ENCODE data around the gene USP31. TPM values are rescaled to one million over a fixed set of nuclear protein-coding genes. Genes with fewer than 3 reads are reported as not detected.

The USP31 gene
- total RNA-seq, 1 experiment from 2014 or later, result 3.5 TPM

DNA sequence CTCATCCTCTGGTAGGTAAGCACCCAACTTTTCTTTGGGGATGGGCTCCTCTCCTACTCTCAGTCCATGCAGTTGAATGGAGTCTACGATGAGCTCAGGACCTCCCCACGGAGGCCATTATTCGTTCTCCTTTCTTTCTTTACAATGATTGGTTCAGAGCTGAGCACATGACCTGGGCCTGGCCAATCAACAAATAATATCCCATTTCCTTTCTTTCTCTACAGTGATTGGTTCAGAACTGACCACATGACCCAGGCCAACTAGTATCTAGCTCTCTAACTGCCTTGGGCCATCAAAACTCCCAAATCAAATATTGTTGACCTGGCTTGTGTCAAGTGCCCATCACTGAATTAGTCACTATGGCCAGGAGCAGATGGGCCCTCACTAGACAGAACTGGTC, 129.2 kb downstream of the USP31 start:
- Histone ChIP-seq H4K20me1 (ENCODE audit: insufficient read depth, low read depth, low read length) (no peaks in the 10 kb centered on the region), H3K4me1 (ENCODE audit: low read length) (peaks cover 16% of the 10 kb centered on the region), H3K27me3 (ENCODE audit: low read length) (no peaks in the 10 kb centered on the region), H3K4me2 (ENCODE audit: low read depth, low read length, poor library complexity, severe bottlenecking) (no peak overlapping the region), H3K4me3 (ENCODE audit: low read length) (no peak overlapping the region), H3K79me2 (ENCODE audit: low read length) (no peaks in the 10 kb centered on the region), H3K27ac (ENCODE audit: low read length) (no peak overlapping the region), H3K36me3 (ENCODE audit: insufficient read depth, low read length) (no peaks in the 10 kb centered on the region), H3K9me3 (ENCODE audit: low read length) (no peaks in the 10 kb centered on the region), H3K9ac (ENCODE audit: low read length) (no peak overlapping the region), H2AFZ (ENCODE audit: low read length) (no peak overlapping the region; the same call in 1 of the 2 replicates), H3K9me2 (replicated peaks; ENCODE audit: insufficient read depth, low read length) (no peaks in the 10 kb centered on the region)
- DNase-seq, result peak; percentile 56

DNA sequence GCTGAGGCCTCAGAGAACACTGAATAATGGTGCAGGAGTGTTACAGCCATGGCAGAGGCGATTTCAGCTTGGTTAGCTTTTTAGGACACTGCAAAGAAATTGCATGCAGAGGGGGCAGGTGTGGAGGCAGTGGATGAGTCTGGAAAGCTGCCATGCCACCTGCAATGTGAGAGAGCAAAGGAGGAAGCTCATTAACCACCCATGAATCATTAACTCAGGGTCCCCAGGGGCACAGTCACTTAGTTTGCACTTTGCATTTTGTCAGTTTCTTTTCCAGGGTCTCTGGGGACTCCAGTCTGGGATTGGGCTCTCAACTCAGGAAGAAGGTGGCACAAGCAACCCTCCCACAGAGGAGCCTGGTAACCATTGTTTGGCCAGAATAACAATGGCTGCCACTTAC, 132.9 kb downstream of the USP31 start:
- Histone ChIP-seq H4K20me1 (ENCODE audit: insufficient read depth, low read depth, low read length) (no peaks in the 10 kb centered on the region), H3K79me2 (ENCODE audit: low read length) (no peaks in the 10 kb centered on the region)
- peak; percentile 66 for DNase-seq

DNA sequence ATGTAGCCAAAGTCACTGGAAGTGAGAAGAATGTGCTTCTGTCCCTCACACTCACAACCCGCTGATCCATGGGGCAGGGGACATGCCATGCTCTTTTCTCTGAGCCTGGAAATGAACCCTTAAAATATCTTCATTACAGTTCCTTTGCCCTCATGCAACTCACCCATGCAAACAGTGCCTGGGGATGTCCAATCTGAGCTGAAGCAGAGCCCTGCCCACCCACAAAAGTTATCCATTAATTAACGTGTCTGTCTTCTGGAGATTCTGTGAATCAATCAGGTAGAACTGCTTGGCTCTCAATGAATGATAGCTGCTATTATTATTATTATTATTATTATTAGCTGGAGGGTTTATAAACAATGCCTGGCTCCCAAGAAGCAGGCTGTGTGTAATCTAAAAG, 133.7 kb downstream of the USP31 start:
- Histone ChIP-seq H3K27ac (ENCODE audit: low read length) (no peak overlapping the region), H2AFZ (ENCODE audit: low read length) (no peak overlapping the region), H3K4me2 (ENCODE audit: low read depth, low read length, poor library complexity, severe bottlenecking) (no peak overlapping the region), H3K9ac (ENCODE audit: low read length) (no peak overlapping the region), H3K9me3 (ENCODE audit: low read length) (no peaks in the 10 kb centered on the region), H3K27me3 (ENCODE audit: low read length) (no peaks in the 10 kb centered on the region), H3K9me2 (replicated peaks; ENCODE audit: insufficient read depth, low read length) (no peaks in the 10 kb centered on the region), H4K20me1 (ENCODE audit: insufficient read depth, low read depth, low read length) (no peaks in the 10 kb centered on the region), H3K36me3 (ENCODE audit: insufficient read depth, low read length) (no peaks in the 10 kb centered on the region), H3K4me1 (ENCODE audit: low read length) (peaks cover 26% of the 10 kb centered on the region), H3K79me2 (ENCODE audit: low read length) (no peaks in the 10 kb centered on the region), H3K4me3 (ENCODE audit: low read length) (no peak overlapping the region)
- no peak for DNase-seq

More for the DNA sequence above, 132.9 kb downstream of the USP31 start:
- peaks cover 26% of the 10 kb centered on the region for H3K4me1 ChIP-seq (ENCODE audit: low read length)
- H3K36me3 ChIP-seq (ENCODE audit: insufficient read depth, low read length), result no peaks in the 10 kb centered on the region
- H3K9ac ChIP-seq (ENCODE audit: low read length), result no peak overlapping the region
- H3K27ac ChIP-seq (ENCODE audit: low read length), result no peak overlapping the region
- H2AFZ ChIP-seq (ENCODE audit: low read length), result no peak overlapping the region
- no peak overlapping the region for H3K4me3 ChIP-seq (ENCODE audit: low read length)
- H3K4me2 ChIP-seq (ENCODE audit: low read depth, low read length, poor library complexity, severe bottlenecking), result peak overlapping the region; percentile 25
- no peaks in the 10 kb centered on the region for H3K9me3 ChIP-seq (ENCODE audit: low read length)
- H3K9me2 ChIP-seq (replicated peaks; ENCODE audit: insufficient read depth, low read length), result no peaks in the 10 kb centered on the region
- no peaks in the 10 kb centered on the region for H3K27me3 ChIP-seq (ENCODE audit: low read length)

DNA sequence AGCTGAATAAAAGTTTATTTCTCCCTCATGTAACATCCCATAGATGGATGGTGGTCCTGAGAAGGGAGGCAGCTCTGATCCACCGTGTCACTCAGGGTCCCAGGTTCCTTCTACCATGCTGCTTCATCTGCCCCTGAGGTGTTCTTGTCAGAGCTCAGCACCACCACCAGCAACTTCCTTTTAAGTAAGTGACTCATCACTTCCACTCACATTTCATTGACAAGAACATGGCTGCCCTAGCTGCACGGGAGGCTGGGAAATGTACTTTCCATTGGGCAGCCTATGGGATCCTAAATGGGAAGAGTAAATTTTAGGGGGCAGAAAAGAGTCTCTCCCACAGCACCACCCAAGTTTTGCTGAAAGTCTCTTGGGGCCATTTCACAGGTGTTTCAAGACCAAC, 134.7 kb downstream of the USP31 start:
- Histone ChIP-seq H3K79me2 (ENCODE audit: low read length) (no peaks in the 10 kb centered on the region), H3K9ac (ENCODE audit: low read length) (no peak overlapping the region)

More for the DNA sequence above, 134.7 kb downstream of the USP31 start:
- H3K36me3 ChIP-seq (ENCODE audit: insufficient read depth, low read length), result no peaks in the 10 kb centered on the region
- H3K9me2 ChIP-seq (replicated peaks; ENCODE audit: insufficient read depth, low read length), result no peaks in the 10 kb centered on the region
- no peak overlapping the region for H2AFZ ChIP-seq (ENCODE audit: low read length)
- no peak overlapping the region for H3K27ac ChIP-seq (ENCODE audit: low read length)
- no peaks in the 10 kb centered on the region for H3K27me3 ChIP-seq (ENCODE audit: low read length)
- H3K4me2 ChIP-seq (ENCODE audit: low read depth, low read length, poor library complexity, severe bottlenecking), result no peak overlapping the region
- H4K20me1 ChIP-seq (ENCODE audit: insufficient read depth, low read depth, low read length), result no peaks in the 10 kb centered on the region
- H3K9me3 ChIP-seq (ENCODE audit: low read length), result no peaks in the 10 kb centered on the region
- H3K4me1 ChIP-seq (ENCODE audit: low read length), result peaks cover 26% of the 10 kb centered on the region
- DNase-seq, result peak; percentile 61
- H3K4me3 ChIP-seq (ENCODE audit: low read length), result no peak overlapping the region

Other genes with a start within 250 kb of the USP31 start
- gene SCNN1G, start 33.3 kb upstream of the USP31 start, total RNA-seq (2014; rRNA removed; shearing (Covaris generic); ENCODE audit: low replicate concordance), result not detected in 2 replicates
- not detected in 2 replicates for gene SCNN1B, start 152.8 kb upstream of the USP31 start, total RNA-seq (2014; rRNA removed; shearing (Covaris generic); ENCODE audit: low replicate concordance)

Measured in Karpas-422 (cell line).